IPS-11a (cell line): Measurements from ENCODE around the gene DNAJB11.
"Not testable (repeated sequence)": the region's sequence is repeated elsewhere in the genome, so short reads cannot be mapped to it uniquely, and the experiment has no call there.

Experiments used
- H3K4me3 ChIP-seq: one replicate; pipeline ENCODE4 v1.5.1; 2013; ENCODE audit warnings: low read depth, low read length, control low read depth

The DNAJB11 gene

GRCh38 chr3:186617036-186617946 is 46.8 kb downstream of the DNAJB11 start:
- H3K4me3 ChIP-seq = no peak overlapping the region

- H3K4me3 ChIP-seq = no peak overlapping the region
Observed at GRCh38 chr3:186618318-186618938, 47.9 kb downstream of the DNAJB11 start.

- H3K4me3 ChIP-seq = no peak overlapping the region
Observed at GRCh38 chr3:186619787-186620212, 49.3 kb downstream of the DNAJB11 start.

- H3K4me3 ChIP-seq = no peak overlapping the region
Observed at GRCh38 chr3:186620213-186621092, 49.9 kb downstream of the DNAJB11 start.

GRCh38 chr3:186621894-186622650 is 51.6 kb downstream of the DNAJB11 start:
- H3K4me3 ChIP-seq = no peak overlapping the region

DNA sequence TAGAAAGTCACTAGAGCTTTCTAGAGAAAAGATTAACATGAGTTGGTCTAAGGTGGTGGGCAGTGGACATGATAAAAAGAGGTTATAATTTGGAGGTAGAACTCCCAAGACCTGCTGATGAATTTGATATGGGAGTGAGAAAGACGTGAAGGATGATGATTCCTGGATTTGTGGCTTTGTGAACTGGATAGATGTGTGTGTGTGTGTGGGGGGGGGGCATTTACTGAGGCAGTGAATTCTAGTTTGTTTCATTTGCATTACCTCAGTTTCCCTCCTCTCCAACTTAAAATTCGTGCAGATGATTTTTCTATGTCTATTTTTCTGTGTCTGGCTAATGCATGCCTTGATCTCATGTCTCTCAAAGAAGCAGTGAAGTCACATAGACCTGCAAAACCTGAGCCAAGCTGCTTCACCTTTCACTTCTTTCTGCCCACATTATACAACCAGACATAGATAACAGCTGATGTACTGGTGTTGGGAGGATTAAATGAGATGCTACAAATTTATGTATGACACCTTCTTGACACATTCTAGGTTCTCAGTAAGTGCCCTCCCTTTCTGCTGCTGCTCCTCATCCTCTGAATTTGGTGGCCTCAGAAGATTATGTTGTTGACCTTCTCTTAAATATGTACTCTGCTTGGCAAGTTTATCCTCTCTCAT is 52.3 kb downstream of the DNAJB11 start:
- no peak overlapping the region for H3K4me3 ChIP-seq

DNA sequence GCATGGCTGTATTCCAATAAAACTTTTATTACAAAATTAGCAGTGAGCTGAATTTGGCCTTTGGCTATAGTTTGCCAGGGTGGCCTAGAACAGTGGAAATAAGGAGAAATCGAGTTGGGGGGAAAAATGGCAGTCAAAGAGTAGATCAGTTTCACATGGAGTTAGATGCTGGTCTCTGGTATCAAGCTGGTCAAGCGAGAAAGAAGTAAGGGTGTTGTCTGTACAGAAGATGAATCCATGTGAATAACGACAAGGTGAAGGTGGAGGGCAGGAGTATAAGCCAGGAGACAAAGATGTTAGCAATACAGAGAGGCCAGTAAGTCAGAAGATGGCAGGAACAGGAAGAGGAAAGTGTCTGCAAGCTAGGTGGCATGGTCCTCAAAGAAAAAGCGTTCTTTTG is 54.1 kb downstream of the DNAJB11 start:
- H3K4me3 ChIP-seq = no peak overlapping the region

- no peak overlapping the region for H3K4me3 ChIP-seq
Observed at GRCh38 chr3:186625600-186626042, 55.1 kb downstream of the DNAJB11 start.

GRCh38 chr3:186626254-186626847 is 55.8 kb downstream of the DNAJB11 start:
- no peak overlapping the region for H3K4me3 ChIP-seq

DNA sequence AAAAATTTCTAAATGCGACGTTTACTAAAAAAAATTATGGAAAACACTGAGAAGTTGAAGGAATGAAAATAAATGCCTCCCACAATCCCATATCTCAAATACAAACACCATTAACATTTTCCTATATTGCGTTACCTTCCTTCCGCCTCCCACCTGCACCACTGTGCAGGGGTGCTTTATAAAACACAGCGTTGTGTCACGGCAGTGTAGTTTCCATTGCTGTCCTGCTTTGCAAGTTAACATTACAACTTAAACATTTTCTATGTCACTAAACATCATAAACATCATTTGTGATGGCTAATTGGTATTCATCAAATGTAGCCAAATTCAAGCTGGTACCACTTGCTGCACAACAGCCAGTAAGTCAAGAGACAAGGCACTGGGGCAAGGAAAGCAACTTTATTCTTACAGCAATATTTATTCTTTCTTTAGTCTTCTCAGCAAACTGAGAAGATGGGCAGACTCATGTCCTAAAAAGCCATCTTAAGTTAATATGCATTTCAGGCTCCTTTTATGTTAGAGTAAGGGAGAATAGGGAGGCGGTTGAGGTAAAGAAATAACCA is 57.4 kb downstream of the DNAJB11 start:
- H3K4me3 ChIP-seq = no peak overlapping the region

DNA sequence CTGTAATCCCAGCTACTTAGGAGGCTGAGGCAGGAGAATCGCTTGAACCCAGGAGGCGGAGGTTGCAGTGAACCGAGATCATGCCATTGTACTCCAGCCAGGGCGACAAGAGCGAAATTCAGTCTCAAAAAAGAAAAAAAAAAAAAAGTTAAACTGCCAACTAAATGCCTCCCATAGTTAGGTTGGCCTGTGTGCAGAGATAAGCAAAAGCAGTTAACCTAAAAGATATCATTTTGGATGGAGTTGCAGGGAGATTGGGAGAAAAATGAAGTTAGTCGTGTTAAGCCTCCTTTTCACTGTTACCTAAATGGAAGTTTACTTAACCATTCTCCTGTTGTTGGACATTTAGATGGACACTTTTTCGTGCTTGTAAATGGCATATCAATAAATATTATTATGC is 58.2 kb downstream of the DNAJB11 start:
- H3K4me3 ChIP-seq = no peak overlapping the region

GRCh38 chr3:186630950-186631641 is 60.6 kb downstream of the DNAJB11 start:
- no peak overlapping the region for H3K4me3 ChIP-seq

DNA sequence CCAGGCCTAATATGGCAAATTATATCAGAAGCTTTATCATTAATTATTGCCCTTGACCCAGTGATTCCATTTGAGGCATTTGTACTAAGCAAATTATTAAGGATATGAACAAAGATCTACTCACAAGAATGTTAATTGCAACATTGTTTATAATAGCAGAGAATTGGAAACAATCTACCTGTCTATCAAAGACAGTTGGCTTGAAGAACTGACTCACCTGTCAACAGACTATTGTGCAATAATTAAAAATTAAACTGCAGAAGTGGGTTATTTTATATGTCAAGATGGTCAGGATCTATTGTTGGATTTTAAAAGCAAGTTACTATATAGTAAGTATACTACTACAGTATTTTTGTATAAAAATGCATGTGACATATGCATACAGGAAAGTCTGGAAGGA is 63.0 kb downstream of the DNAJB11 start:
- H3K4me3 ChIP-seq = no peak overlapping the region

DNA sequence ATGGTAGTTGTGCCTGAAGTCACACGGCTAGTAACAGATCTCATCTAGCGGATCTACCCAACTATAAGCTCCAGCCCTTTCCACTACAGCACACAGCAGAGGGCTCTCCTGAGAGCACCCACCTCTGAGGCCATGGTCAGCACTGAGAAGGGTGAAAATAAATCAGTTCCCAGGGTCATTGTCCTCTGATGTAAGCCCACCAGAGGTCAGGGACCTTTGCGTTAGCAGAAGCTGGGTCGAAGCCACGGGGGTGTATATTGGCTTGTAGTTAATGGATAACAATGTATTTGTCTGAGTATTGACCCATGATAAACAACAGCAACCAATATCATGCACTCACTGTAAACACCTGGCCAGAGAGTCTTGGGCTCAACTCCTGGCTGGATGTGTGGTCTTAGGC is 63.7 kb downstream of the DNAJB11 start:
- H3K4me3 ChIP-seq = not testable (repeated sequence)
